Keratinocyte (primary cell): ENCODE results near the gene CEP131. TPM values are rescaled to one million over a fixed set of nuclear protein-coding genes. Genes with fewer than 3 reads are reported as not detected.

Experiments used
- DNase-seq: peaks from one replicate; pipeline ENCODE4 v3.0.0-alpha.2; 2011; ENCODE audit warnings: low read depth, missing footprints, low spot score
- FAIRE-seq: peaks from 2 replicates; lab custom pipeline; 2011; peaks lifted over from hg19 to GRCh38; lab: Jason Lieb, UNC
- H2AFZ ChIP-seq: 2 replicates; pipeline ENCODE4 v1.6.0; 2012; ENCODE audit warnings: low read length, control low read depth, inconsistent platforms; ENCODE audit not compliant: control insufficient read depth
- H3K27ac ChIP-seq: 2 replicates; pipeline ENCODE4 v1.5.1; 2011; ENCODE audit warnings: low read length; ENCODE audit not compliant: control insufficient read depth, insufficient read depth
- H3K27me3 ChIP-seq: 3 replicates; pipeline ENCODE4 v1.6.0; 2011; ENCODE audit warnings: low read length; ENCODE audit not compliant: control insufficient read depth, insufficient read depth; ENCODE audit errors: extremely low read depth
- H3K36me3 ChIP-seq, 2 experiments: 2 replicates in 1 of 2; 3 replicates in 1 of 2; pipeline ENCODE4 v1.5.1; 2011; ENCODE audit warnings: low read length in 2 of 2, mild to moderate bottlenecking in 1 of 2; ENCODE audit not compliant: control insufficient read depth in 2 of 2, insufficient read depth in 2 of 2; ENCODE audit errors: extremely low read depth in 1 of 2
- H3K4me1 ChIP-seq: 3 replicates; pipeline ENCODE4 v1.5.1; 2011; ENCODE audit warnings: low read length; ENCODE audit not compliant: control insufficient read depth, insufficient read depth; ENCODE audit errors: extremely low read depth
- H3K4me2 ChIP-seq: 3 replicates; pipeline ENCODE4 v1.6.0; 2011; ENCODE audit warnings: low read depth, low read length; ENCODE audit not compliant: control insufficient read depth, insufficient read depth; ENCODE audit errors: extremely low read depth
- H3K4me3 ChIP-seq, 3 experiments: fragments of 200-600 bp in 1 of 3; sonication (generic) in 1 of 3; 2 replicates in 2 of 3; 3 replicates in 1 of 3; pipeline ENCODE4 v1.5.1; 2011 to 2016; ENCODE audit warnings: low read length in 3 of 3, mild to moderate bottlenecking in 3 of 3, control low read depth in 2 of 3, inconsistent platforms in 1 of 3, low read depth in 1 of 3, mixed read lengths in 1 of 3, mixed run types in 1 of 3, moderate library complexity in 1 of 3; ENCODE audit not compliant: control insufficient read depth in 2 of 3, insufficient read depth in 2 of 3; ENCODE audit errors: extremely low read depth in 1 of 3
- H3K79me2 ChIP-seq: 2 replicates; pipeline ENCODE4 v1.6.0; 2012; ENCODE audit warnings: low read length; ENCODE audit not compliant: control insufficient read depth, insufficient read depth
- H3K9ac ChIP-seq: 3 replicates; pipeline ENCODE4 v1.6.0; 2011; ENCODE audit warnings: low read length; ENCODE audit not compliant: control insufficient read depth, insufficient read depth; ENCODE audit errors: extremely low read depth
- H3K9me1 ChIP-seq: 3 replicates; pipeline ENCODE4 v1.6.0; 2011; ENCODE audit warnings: low read length; ENCODE audit not compliant: control insufficient read depth, insufficient read depth; ENCODE audit errors: extremely low read depth
- H3K9me3 ChIP-seq: 2 replicates; pipeline ENCODE4 v1.5.1; 2012; ENCODE audit warnings: low read depth, low read length; ENCODE audit not compliant: control insufficient read depth
- H4K20me1 ChIP-seq: 3 replicates; pipeline ENCODE4 v1.6.0; 2011; ENCODE audit warnings: low read length; ENCODE audit not compliant: control insufficient read depth, insufficient read depth; ENCODE audit errors: extremely low read depth
- CTCF ChIP-seq, 3 experiments: IDR thresholded peaks in 1 of 3; conservative IDR thresholded peaks in 1 of 3; optimal IDR thresholded peaks in 1 of 3; 2 replicates in 2 of 3; 3 replicates in 1 of 3; pipeline versions ENCODE3 to v1.5.1; 2011; ENCODE audit warnings: low read length in 3 of 3, mild to moderate bottlenecking in 3 of 3, moderate library complexity in 2 of 3, control low read depth in 1 of 3, inconsistent platforms in 1 of 3; ENCODE audit not compliant: insufficient read depth in 2 of 3; ENCODE audit errors: extremely low read depth in 1 of 3
- EZH2 ChIP-seq: IDR thresholded peaks from one replicate; pipeline ENCODE4 v1.6.1; 2012; ENCODE audit warnings: inconsistent platforms, mild to moderate bottlenecking, low read length, moderate library complexity
- dilution Hi-C: fragments of 300-500 bp; cut with MboI; formaldehyde crosslinking; loops from one replicate; pipeline ENCODE4 v1.7.0; 2020; ENCODE audit warnings: low sequenced_read_pairs; ENCODE audit not compliant: extremely low pct_ligation_motif_present
- polyA plus RNA-seq, 5 experiments: library from polyadenylated mRNA; depleted of rRNA in 3 of 5; stranded (reverse) in 3 of 5; stranded (forward) in 1 of 5; unstranded in 1 of 5; fragments of >200 nt; gene quantifications; 1 replicate in 1 of 5; 2 replicates in 3 of 5; 3 replicates in 1 of 5; pipeline versions ENCODE4 v1.2.1 to v1.2.3, GENCODE V29; 2011 to 2012; ENCODE audit warnings: missing spikeins in 2 of 5, low read depth in 1 of 5, low replicate concordance in 1 of 5

Gene CEP131
- polyA plus RNA-seq, 1 donor (not counting 4 experiments of a cell fraction or from before 2014, with no cell fraction given), result 2.6 TPM

- Histone ChIP-seq H3K4me3 (no peak overlapping the region), H3K36me3 (no peaks in the 10 kb centered on the region), H3K4me1 (no peaks in the 10 kb centered on the region), H3K4me2 (no peak overlapping the region), H3K79me2 (no peaks in the 10 kb centered on the region), H3K9ac (no peak overlapping the region), H3K27ac (no peak overlapping the region), H3K27me3 (peaks cover 8% of the 10 kb centered on the region), H3K9me1 (no peaks in the 10 kb centered on the region), H4K20me1 (no peaks in the 10 kb centered on the region), H2AFZ (no peak overlapping the region), H3K9me3 (no peaks in the 10 kb centered on the region)
- dilution Hi-C loops, result no loop called here
- TF ChIP-seq EZH2 (no peak), CTCF (optimal IDR thresholded peaks at IDR 0.05 in 1 of 3, IDR thresholded peaks at IDR 0.05 in 1 of 3, conservative IDR thresholded peaks at IDR 0.05 in 1 of 3; ENCODE audit: extremely low read depth in 1 of 3, insufficient read depth in 2 of 3, low read length in 3 of 3) (no peak)
- DNase-seq, result no peak
- FAIRE-seq, result no peak
Measured at GRCh38 chr17:81144423-81144781, 78.4 kb downstream of the CEP131 start.

- no peaks in the 10 kb centered on the region for H3K4me1 ChIP-seq
- dilution Hi-C loops, result no loop called here
- no peaks in the 10 kb centered on the region for H3K9me1 ChIP-seq
- H4K20me1 ChIP-seq, result no peaks in the 10 kb centered on the region
- no peak overlapping the region for H3K27ac ChIP-seq
- H2AFZ ChIP-seq, result no peak overlapping the region
- no peak for FAIRE-seq
- no peaks in the 10 kb centered on the region for H3K36me3 ChIP-seq
- no peak for TF ChIP-seq EZH2
- no peak for TF ChIP-seq CTCF (optimal IDR thresholded peaks at IDR 0.05 in 1 of 3, IDR thresholded peaks at IDR 0.05 in 1 of 3, conservative IDR thresholded peaks at IDR 0.05 in 1 of 3; ENCODE audit: extremely low read depth in 1 of 3, insufficient read depth in 2 of 3, low read length in 3 of 3)
- no peak overlapping the region for H3K9ac ChIP-seq
- H3K4me3 ChIP-seq, result no peak overlapping the region
- DNase-seq, result no peak
- H3K9me3 ChIP-seq, result no peaks in the 10 kb centered on the region
- H3K79me2 ChIP-seq, result no peaks in the 10 kb centered on the region
- H3K27me3 ChIP-seq, result peaks cover 8% of the 10 kb centered on the region
- no peak overlapping the region for H3K4me2 ChIP-seq
Measured at GRCh38 chr17:81143717-81144422, 78.9 kb downstream of the CEP131 start.
